Mucosa of descending colon (tissue), 3 donors: ENCODE results near the gene PNPLA1. TPM values are rescaled to one million over a fixed set of nuclear protein-coding genes. Genes with fewer than 3 reads are reported as not detected.

ENCODE experiments used
- ATAC-seq: fragments of 200-7000 bp; cut with Tn5 transposase; one replicate; pipeline ENCODE4 v1.9.1; 2020; ENCODE audit warnings: mild to moderate bottlenecking, moderate library complexity
- DNase-seq, 3 donors: peaks; one replicate each; pipeline ENCODE4 v3.0.0-alpha.2; 2020
- H3K36me3 ChIP-seq: fragments of 200-600 bp; one replicate; pipeline ENCODE4 v1.8.0; 2021; ENCODE audit warnings: low read depth, mild to moderate bottlenecking
- H3K4me1 ChIP-seq: fragments of 200-600 bp; one replicate; pipeline ENCODE4 v1.8.0; 2021; ENCODE audit warnings: low read depth, mild to moderate bottlenecking
- H3K4me3 ChIP-seq: fragments of 200-600 bp; one replicate; pipeline ENCODE4 v1.8.0; 2021; ENCODE audit warnings: mild to moderate bottlenecking
- H3K9me3 ChIP-seq: fragments of 200-600 bp; one replicate; pipeline ENCODE4 v1.8.0; 2021; ENCODE audit warnings: mild to moderate bottlenecking
- CTCF ChIP-seq: fragments of 200-600 bp; IDR thresholded peaks from one replicate; pipeline ENCODE4 v1.8.0; 2022; ENCODE audit warnings: antibody characterized with exemption, mild to moderate bottlenecking
- intact Hi-C, 2 donors: fragments of 100-400 bp; cut with DNase I in 1 of 2; cut with micrococcal nuclease in 1 of 2; formaldehyde crosslinking; loops; one replicate each; pipeline versions ENCODE4 v1.11.0 to v1.11.1; 2022; cut with DNase I, micrococcal nuclease
- total RNA-seq, 3 donors: library from RNA; stranded (reverse); fragmentation: NEBNext Ultra II Directional in 2 of 3; extraction: Animal tissue kit (Norgen Biotek cat#: 25700) in 2 of 3; gene quantifications; one replicate each; pipeline versions ENCODE4 v1.2.1 to v1.2.4, GENCODE V29; 2021 to 2023
- donor health status: DM: no; HTN: no; CAD: no; lungs with moderate emphysema.
- donor health status: DM: no; HTN: no; CAD: no.
- donor health status: DM: no; HTN: yes; CAD: no.

The PNPLA1 gene
- total RNA-seq, 3 donors from 2014 or later = 0.19 to 0.38 (median 0.27) TPM

GRCh38 chr6:36319436-36319762 is 49.5 kb downstream of the PNPLA1 start:
- DNase-seq = peak; percentile 83 to 87 (median 85)
- Histone ChIP-seq H3K36me3 (no peaks in the 10 kb centered on the region), H3K9me3 (no peaks in the 10 kb centered on the region), H3K4me1 (peaks cover 35% of the 10 kb centered on the region), H3K4me3 (no peak overlapping the region)
- no peak for TF ChIP-seq CTCF
- intact Hi-C loops = no loop called here
- peak; percentile 92 for ATAC-seq

DNA sequence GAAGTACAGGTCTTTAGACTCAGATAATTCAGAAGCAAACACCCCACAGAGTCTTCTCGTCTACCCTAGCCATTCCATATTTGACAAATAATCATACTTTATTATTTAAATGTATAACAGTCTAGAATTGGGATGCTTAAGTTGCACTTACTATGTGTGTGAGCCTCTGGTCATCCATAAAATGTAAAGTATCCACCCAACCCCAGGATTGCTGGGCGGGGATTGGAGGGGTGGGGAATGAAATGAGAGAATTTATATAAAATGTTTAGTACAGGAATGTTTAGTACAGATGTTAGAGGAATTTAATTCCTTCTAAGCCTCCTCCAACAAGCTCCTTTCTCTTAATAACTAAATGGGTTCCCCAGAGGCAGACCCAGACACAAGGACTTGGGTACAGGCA is 50.0 kb downstream of the PNPLA1 start:
- DNase-seq (peak in 1 of 3 donors; percentile 68), ATAC-seq (peak; percentile 25)
- H3K9me3 ChIP-seq = no peaks in the 10 kb centered on the region

GRCh38 chr6:36320475-36320874 is 50.6 kb downstream of the PNPLA1 start:
- Histone ChIP-seq H3K36me3 (no peaks in the 10 kb centered on the region), H3K4me1 (peaks cover 32% of the 10 kb centered on the region), H3K4me3 (no peak overlapping the region), H3K9me3 (no peaks in the 10 kb centered on the region)
- intact Hi-C loops = no loop called here
- ATAC-seq (peak; percentile 65), DNase-seq (peak in 2 of 3 donors; percentile 68 to 69)
- no peak for TF ChIP-seq CTCF

More for the DNA sequence above, 50.0 kb downstream of the PNPLA1 start:
- no peak overlapping the region for H3K4me3 ChIP-seq
- intact Hi-C loops = no loop called here
- peaks cover 35% of the 10 kb centered on the region for H3K4me1 ChIP-seq
- H3K36me3 ChIP-seq = no peaks in the 10 kb centered on the region
- TF ChIP-seq CTCF = no peak

- intact Hi-C loops = no loop called here
- DNase-seq (no peak), ATAC-seq (no peak)
- no peak for TF ChIP-seq CTCF
- Histone ChIP-seq H3K4me1 (peaks cover 29% of the 10 kb centered on the region), H3K36me3 (no peaks in the 10 kb centered on the region), H3K9me3 (no peaks in the 10 kb centered on the region), H3K4me3 (no peak overlapping the region)
Measured at GRCh38 chr6:36322591-36322990, 52.7 kb downstream of the PNPLA1 start.

GRCh38 chr6:36323062-36323461 is 53.2 kb downstream of the PNPLA1 start:
- DNase-seq (no peak), ATAC-seq (no peak)
- no peak for TF ChIP-seq CTCF
- Histone ChIP-seq H3K4me3 (no peak overlapping the region), H3K9me3 (no peaks in the 10 kb centered on the region), H3K36me3 (no peaks in the 10 kb centered on the region), H3K4me1 (peaks cover 27% of the 10 kb centered on the region)
- intact Hi-C loops = no loop called here

DNA sequence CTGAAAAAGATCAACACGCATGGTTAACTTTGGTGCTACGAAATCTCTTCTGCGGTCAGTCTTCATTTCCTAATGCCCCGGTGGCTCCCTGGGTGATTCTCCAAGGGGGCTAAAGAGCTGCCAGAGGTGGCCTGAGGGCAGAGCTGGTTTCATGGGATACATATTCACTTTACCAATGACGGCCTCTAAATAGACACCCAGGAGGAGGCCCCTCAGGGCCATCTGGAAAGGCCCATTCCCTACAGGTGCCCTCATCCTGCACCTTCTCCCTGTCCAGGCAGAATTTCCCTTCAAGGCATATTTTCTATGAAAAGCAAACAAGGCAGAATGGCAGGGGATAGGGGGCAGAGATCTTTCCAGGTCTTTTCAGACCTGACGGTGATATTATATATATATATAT is 54.3 kb downstream of the PNPLA1 start:
- no peak for ATAC-seq
- DNase-seq = no peak
- intact Hi-C loops = no loop called here
- Histone ChIP-seq H3K4me1 (peaks cover 15% of the 10 kb centered on the region), H3K4me3 (no peak overlapping the region), H3K36me3 (no peaks in the 10 kb centered on the region), H3K9me3 (no peaks in the 10 kb centered on the region)
- TF ChIP-seq CTCF = no peak
